Glutamatergic neuron (in vitro differentiated cells): ENCODE measurements around the gene TRAPPC14. TPM values are rescaled to one million over a fixed set of nuclear protein-coding genes. Genes with fewer than 3 reads are reported as not detected.

Source experiments
- DNase-seq: peaks from one replicate; pipeline ENCODE4 v3.0.0; 2022
- H3K27ac Mint-ChIP-seq: one replicate; pipeline ENCODE4 v1.8.0; 2020; ENCODE audit warnings: mild to moderate bottlenecking, mixed read lengths, inconsistent platforms; ENCODE audit not compliant: unreplicated experiment
- H3K27me3 Mint-ChIP-seq: one replicate; pipeline ENCODE4 v1.8.0; 2020; ENCODE audit warnings: mild to moderate bottlenecking, moderate library complexity, mixed read lengths, inconsistent platforms; ENCODE audit not compliant: unreplicated experiment
- H3K36me3 Mint-ChIP-seq: one replicate; pipeline ENCODE4 v1.8.0; 2020; ENCODE audit warnings: mild to moderate bottlenecking, mixed read lengths, inconsistent platforms; ENCODE audit not compliant: unreplicated experiment
- H3K4me1 Mint-ChIP-seq: one replicate; pipeline ENCODE4 v1.8.0; 2020; ENCODE audit warnings: mild to moderate bottlenecking, low read depth, mixed read lengths, inconsistent platforms; ENCODE audit not compliant: unreplicated experiment
- H3K4me3 Mint-ChIP-seq: one replicate; pipeline ENCODE4 v1.8.0; 2020; ENCODE audit warnings: mild to moderate bottlenecking, mixed read lengths, inconsistent platforms; ENCODE audit not compliant: unreplicated experiment
- H3K9me3 Mint-ChIP-seq: one replicate; pipeline ENCODE4 v1.8.0; 2020; ENCODE audit warnings: mild to moderate bottlenecking, moderate library complexity, mixed read lengths, inconsistent platforms; ENCODE audit not compliant: unreplicated experiment
- total RNA-seq: library from RNA; stranded (reverse); fragmentation: NEBNext Ultra II Directional; extraction: Animal tissue kit (Norgen Biotek cat#: 25700); gene quantifications from one replicate; pipeline ENCODE4 v1.2.1, GENCODE V29; 2021; ENCODE audit not compliant: unreplicated experiment
- TF ChIP-seq, protein P1 (sequence below): fragments of 200-600 bp; sonication (generic); IDR thresholded peaks from one replicate; pipeline ENCODE4 v1.5.0; 2021; ENCODE audit not compliant: partially characterized antibody, unreplicated experiment

Gene TRAPPC14
- total RNA-seq, 1 donor from 2014 or later: 42.4 TPM

DNA sequence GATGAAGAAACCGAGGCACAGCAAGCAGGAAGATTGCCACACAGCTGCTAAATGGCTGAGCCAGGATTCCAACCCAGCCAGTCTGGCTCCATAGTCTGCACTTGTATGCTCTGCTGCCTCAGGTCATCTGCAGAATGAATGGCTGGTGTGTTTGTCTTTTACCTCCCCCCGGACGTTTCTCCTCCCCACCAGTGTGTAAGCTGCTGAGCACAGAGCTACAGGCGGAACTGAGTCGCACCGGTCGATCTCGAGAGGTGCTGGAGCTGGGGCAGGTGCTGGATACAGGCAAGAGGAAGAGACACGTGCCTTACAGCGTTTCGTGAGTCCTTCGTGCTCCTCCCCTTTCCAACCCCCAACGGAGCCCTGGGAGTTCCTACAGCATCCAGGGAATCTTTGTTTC is 36.5 kb downstream of the TRAPPC14 start:
- TF ChIP-seq, protein P1, sequence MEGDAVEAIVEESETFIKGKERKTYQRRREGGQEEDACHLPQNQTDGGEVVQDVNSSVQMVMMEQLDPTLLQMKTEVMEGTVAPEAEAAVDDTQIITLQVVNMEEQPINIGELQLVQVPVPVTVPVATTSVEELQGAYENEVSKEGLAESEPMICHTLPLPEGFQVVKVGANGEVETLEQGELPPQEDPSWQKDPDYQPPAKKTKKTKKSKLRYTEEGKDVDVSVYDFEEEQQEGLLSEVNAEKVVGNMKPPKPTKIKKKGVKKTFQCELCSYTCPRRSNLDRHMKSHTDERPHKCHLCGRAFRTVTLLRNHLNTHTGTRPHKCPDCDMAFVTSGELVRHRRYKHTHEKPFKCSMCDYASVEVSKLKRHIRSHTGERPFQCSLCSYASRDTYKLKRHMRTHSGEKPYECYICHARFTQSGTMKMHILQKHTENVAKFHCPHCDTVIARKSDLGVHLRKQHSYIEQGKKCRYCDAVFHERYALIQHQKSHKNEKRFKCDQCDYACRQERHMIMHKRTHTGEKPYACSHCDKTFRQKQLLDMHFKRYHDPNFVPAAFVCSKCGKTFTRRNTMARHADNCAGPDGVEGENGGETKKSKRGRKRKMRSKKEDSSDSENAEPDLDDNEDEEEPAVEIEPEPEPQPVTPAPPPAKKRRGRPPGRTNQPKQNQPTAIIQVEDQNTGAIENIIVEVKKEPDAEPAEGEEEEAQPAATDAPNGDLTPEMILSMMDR: no peak
- Mint-ChIP-seq H3K27me3 (peaks cover 9% of the 10 kb centered on the region), H3K4me3 (no peak overlapping the region), H3K36me3 (no peaks in the 10 kb centered on the region), H3K27ac (no peak overlapping the region), H3K9me3 (peaks cover 13% of the 10 kb centered on the region), H3K4me1 (peaks cover 6% of the 10 kb centered on the region)
- DNase-seq: no peak

DNA sequence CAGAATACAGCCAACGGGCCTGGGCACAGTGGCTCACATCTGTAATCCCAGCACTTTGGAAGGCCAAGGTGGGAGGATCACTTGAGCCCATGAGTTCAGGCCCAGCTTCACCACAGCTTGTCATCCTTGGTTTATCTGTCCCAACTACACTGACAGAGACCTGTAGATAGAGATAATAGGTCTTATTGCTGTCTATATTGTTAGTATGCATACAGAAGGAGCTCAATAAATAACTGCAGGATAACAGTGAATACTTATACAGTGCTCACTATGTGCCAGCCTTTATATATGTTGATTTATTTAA is 37.8 kb downstream of the TRAPPC14 start:
- Mint-ChIP-seq H3K4me1 (peaks cover 6% of the 10 kb centered on the region), H3K27ac (peak overlapping the region; percentile 1), H3K36me3 (no peaks in the 10 kb centered on the region), H3K27me3 (peaks cover 3% of the 10 kb centered on the region), H3K9me3 (peaks cover 13% of the 10 kb centered on the region), H3K4me3 (peak overlapping the region; percentile 99)
- DNase-seq: no peak
- TF ChIP-seq, protein P1: no peak

DNA sequence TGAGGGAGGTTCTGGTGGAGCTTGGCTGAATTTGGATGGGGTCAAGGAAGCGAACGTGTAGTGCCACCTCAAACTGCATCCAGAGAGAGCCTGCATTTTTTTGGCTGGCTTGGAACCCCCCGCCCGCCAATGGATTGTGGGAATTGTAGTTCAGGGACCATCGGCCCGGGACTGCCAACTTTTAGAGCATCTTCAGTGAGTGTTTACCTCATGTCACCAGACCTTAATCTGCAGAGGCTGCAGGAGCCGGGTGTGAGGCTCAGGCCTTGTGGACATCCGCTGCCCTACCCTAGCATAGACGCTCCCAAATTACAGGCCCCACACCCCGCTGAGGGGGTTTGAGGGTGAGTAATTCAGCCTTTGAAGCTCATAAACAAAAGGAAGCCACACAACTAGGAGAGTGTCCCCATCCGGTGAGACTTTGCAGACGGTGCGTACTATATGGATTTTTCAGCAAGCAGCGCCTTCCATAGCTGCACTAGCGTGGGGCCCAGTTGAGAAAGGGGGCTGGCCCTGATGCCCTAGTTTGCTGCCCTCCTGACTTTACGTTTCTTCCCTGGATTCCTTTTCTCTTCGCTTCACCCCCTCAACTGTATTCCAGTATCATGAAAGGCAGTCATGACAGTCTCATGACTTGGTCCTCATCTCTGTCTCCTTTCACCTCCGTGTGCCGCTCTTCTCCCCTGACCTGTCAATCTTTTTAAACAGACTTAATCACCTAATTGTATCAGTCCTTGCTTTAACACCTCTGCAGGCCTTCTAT is 38.4 kb downstream of the TRAPPC14 start:
- Mint-ChIP-seq H3K4me3 (peak overlapping the region; percentile 99), H3K4me1 (peaks cover 6% of the 10 kb centered on the region), H3K36me3 (no peaks in the 10 kb centered on the region), H3K27ac (peak overlapping the region; percentile 97), H3K9me3 (peaks cover 13% of the 10 kb centered on the region), H3K27me3 (peaks cover 3% of the 10 kb centered on the region)
- DNase-seq: peak; percentile 59
- TF ChIP-seq, protein P1: no peak

DNA sequence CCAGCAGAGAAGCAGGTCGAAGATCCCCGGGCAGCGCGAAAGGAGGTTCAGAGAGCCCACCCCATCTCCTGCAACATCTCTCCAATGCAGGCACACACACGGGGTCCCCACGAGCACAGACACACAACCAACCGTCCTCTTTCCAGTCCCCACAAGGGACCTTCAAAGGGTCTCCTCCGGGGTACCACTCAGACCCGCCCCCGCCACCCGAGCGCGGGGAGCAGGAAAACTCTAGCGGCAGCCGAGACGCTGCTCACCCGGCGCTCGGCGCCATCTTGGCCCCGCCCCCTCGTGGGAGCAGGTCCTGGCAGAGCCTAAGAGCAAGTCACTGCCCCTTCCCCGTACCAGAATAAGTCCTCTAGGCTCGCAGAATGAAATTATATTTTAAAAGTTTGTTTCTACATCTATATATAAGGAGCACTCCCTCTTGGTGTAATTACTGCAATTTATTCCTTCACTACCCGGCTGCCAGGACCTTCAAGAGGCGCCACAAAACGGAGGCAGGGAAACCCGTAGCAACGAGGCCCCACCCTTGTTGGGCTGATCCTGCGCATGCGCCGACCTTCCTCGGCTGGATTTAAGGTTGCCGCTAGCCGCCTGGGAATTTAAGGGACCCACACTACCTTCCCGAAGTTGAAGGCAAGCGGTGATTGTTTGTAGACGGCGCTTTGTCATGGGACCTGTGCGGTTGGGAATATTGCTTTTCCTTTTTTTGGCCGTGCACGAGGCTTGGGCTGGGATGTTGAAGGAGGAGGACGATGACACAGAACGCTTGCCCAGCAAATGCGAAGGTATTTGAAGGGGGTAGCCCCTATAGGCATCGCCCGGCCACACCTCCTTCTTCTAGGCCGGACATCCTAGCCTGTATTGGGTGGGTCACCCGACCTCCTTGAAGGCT is 39.2 kb downstream of the TRAPPC14 start, which contains the start of the genes CNPY4 and TAF6:
Gene CNPY4 (plus strand): TSS at position 563 of the 898 bp plus-strand sequence. CDS start 111 bp downstream, at position 674.
Gene TAF6 (minus strand): TSS at position 287 of the 898 bp plus-strand sequence. CDS start 5,149 bp downstream, outside the sequence.
- no peaks in the 10 kb centered on the region for H3K36me3 Mint-ChIP-seq
- peaks cover 6% of the 10 kb centered on the region for H3K4me1 Mint-ChIP-seq
- H3K27me3 Mint-ChIP-seq: peaks cover 3% of the 10 kb centered on the region
- H3K27ac Mint-ChIP-seq: peak within 1 kb of the TSS; percentile 97
- TF ChIP-seq, protein P1: no peak
- peak; percentile 96 for DNase-seq
- H3K9me3 Mint-ChIP-seq: peaks cover 13% of the 10 kb centered on the region
- peak within 1 kb of the TSS; percentile 99 for H3K4me3 Mint-ChIP-seq
